T-helper 2 cell (primary cell): ENCODE measurements around the gene LHFPL3.

Experiments used
- DNase-seq, 5 experiments: peaks; one replicate each; pipeline versions ENCODE4 v3.0.0 to v3.0.0-alpha.2; 2012 to 2022

LHFPL3 gene

DNA sequence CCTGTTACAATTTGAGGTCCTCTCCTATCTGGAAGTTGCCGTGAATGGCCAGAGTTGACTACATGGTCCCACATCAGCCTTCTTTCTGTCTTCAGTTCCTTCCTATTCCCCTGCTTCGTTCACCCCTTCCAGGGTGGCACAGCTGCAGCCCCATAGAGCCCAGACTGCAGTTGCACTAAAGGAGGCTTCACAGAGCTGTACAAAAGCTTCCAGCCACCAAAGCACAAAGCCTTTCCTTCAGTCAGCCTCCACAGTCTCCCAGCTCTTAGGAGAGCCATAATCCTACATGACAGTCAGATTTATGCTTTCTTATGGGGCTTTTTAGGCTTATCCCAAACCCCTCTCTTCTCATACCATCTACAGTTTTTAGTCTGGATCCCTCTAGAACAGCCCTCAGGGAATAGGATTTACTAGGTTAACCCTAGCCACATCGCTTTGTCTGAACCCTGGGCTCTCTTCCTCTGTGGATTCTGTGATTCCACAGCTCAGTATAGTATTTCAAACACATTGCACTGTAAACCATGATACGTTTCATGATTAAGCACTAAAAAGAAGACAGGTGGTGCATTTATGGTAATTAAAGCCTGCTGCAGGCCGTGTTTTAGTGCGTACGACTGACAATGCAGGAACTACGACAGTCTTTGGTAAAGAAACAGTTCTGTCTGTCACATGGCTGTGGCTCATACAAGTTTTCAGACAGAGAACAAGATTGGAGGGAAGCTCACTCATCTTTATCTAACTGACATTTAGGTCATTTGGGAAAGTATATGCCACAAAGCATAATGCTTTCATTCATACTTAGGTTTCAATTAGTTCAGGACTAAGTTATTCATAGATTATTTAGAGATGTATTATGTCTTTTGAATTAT is 477.3 kb downstream of the LHFPL3 start:
- no peak for DNase-seq

DNA sequence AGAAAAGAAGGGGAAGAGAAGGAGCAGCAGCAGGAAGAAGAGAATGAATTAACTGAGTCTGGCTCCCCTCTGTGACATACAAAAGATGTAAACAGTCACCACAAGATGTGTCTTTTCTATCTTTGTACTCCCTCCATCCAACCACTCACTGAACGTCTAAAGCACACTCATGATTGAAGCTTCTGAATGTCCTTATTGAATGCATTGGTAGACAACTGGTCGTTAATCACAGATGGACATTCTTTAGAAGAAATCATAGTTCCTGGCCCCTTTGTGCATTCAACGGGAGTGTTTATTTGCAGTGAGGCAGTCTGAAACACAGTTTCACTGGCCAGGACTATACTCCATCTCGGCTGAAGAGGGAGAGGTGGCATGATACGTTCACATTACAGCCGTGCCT is 479.3 kb downstream of the LHFPL3 start:
- DNase-seq: no peak

DNA sequence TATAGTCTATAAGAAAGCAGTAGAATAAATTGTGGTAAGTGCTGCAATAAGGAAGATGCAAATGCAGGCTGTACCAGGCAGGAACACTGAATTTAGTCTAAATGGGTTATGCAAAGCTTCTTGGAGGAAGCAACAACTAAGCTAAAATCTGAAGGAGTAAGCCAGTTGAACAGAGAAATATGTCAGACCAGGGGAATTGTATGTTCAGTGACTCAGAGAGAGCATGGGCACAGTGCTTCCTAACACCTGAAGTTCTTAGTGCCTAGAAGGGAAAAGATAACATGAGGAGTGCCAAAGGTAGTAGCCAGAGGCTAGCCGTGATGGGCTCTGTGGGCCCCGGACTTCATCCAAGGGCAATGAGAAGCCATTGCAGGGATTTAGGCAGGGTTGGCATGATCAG is 481.5 kb downstream of the LHFPL3 start:
- no peak for DNase-seq

DNA sequence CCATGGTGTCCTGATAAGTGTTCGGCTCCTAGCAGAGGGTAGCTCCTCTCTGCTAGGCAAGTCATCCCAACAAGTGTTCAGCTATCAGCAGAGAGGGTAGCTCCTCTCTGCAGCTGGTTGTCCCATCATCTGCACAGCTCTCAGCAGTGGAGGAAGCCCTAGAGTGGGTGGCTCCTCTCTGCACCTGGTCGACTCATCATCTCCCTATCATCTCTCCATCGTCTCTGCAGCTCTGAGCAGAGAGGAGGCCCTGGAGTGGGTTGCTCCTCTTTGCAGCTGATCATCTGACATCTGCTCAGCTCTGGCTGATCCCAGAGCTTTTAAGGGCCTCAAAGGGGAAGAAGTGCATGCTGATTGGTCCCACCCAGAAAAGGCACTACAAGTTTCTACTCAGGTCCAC is 485.7 kb downstream of the LHFPL3 start:
- no peak for DNase-seq

DNA sequence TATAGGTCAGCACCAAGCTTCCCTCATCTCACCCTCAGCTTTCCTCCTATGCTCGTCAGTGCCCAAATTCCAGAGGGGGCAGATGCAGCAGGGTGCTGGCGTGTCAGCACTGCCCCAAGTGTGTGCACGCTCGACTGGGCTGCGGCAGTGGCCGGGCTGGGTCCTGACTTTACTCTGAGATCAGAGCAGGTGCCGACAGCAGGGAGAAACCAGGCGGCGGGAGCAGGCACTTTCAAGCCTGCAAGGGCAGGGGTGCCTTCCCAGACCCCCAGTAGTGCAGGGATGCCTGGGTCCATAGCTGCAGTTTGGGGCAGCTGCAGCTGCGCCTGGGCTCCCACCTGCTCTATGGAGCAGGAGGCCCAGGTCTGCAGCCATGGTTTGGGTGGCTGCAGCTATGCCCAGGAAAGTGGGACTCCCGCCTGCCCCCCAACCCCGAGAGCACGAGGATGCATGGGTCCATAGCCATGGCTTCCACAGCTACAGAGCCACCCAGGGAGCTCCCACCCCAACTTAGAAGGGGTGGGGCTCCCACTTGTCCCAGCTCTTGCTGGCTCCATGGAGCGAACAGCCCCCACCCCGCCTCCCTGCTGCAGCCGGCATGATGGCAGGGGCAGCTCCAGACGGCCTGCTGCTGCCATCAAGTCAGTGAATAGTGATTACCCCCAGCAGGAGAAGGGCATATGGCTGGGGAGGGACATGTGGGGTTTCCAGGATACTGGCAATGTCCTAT is 486.4 kb downstream of the LHFPL3 start:
- DNase-seq: no peak

DNA sequence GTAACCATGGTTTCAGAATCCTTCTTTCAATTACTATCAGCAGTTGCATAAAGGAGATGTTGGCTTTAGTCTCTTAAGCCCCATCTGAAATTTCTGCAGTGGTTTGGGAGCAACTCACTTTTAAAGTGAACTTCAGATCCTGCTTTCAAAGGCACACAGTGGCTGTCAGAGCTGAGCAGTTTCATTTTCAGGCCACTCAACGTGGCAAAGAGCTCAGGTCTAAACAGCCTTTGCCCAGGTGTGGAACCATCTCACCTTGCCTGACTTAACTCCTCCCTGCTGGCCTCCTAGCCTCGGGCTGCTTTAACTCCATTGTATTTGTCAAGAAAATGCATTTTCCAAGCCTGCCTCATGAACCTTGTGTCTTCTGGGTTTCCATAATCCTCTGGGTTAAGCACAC is 488.1 kb downstream of the LHFPL3 start:
- no peak for DNase-seq

DNA sequence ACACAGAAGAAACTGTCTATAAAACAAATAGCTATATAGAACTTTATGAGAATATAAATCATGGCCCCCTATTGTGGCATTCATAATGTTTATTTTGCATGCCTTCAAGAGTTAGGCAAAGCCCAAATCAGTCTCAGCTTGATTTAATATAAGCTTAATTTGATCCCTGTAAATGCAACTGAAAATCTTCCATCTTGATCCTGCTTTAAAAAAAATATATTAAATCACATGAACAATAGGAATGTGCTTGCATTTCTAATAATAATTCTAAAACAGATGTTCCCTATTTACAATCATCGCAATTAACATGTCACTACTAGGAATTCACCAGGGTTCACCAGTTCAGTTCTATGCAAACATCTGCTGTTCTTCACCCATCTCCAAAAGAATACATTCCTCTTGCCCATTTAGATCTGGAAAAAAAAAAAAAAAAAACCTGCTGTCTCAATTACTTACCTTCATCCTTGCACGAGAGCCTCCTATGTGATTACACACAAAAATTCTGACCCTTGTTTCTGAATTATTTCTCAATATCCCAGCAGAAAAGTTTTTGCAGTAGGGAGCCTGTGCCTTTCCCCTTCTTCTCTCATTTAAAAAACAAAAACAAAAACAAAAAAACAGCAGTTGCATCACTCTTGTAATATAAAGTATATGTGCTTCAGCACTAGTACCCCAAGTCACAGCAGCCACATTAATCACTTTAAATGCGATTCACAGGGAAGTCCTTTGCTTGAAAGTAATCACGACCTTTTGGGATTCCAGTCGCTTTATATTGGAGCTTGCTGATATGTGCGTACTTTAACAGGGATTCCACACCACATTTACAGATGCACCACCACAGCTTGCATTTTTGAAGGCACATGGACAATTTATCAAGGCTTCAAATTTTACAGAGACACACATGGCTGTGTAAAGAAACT is 490.8 kb downstream of the LHFPL3 start:
- no peak for DNase-seq

DNA sequence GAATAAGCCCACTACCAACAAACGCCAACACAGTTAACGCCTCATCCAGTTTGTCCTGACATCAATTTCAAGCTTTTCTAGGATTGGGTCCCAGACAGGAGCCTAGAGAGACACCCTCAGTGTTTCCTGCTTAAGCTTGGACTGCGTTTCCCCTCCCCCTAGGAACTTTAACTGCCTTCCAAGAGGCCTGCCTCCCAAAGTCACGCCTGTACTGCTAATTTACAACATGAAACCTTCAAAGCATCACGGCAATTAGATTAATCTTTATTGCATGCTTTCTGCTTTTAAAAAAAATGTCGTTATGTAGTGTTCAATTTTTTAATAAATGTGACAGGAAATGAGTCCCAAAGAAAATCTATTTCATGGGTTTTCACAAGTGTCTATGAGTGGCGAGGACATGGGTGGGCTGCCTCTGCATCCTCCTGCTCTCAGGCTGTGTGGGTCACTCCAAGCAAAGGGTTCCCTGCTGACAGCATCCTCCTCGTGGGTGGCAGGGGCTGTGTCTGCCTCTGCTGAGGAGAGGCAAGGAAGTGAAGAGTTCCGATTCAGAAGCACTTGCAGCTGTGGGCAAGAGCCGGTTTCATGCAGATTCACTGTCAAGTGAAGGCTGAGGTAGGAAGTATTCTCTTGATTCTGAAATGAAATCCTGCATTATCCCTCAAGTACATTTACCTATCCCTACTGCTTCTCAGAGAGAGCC is 492.6 kb downstream of the LHFPL3 start:
- no peak for DNase-seq

DNA sequence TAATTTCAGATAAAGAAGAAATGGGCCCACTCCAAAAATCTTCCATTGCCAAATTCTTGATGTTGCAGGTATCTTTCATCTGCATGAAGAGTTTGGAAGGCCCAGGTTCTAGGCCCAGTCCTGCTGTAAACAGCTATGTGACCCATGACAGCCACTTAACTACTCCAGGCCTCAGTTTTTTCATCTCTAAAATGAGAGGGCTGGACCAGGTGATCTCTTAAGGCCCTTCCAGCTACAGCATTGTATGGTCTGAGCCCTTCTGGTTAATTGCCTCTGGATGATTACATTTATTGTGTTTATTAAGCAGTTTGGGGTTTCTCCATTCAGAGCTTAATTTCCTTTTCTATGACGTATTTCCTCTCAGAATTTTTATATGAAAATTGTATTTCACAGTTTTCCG is 494.8 kb downstream of the LHFPL3 start:
- no peak for DNase-seq

DNA sequence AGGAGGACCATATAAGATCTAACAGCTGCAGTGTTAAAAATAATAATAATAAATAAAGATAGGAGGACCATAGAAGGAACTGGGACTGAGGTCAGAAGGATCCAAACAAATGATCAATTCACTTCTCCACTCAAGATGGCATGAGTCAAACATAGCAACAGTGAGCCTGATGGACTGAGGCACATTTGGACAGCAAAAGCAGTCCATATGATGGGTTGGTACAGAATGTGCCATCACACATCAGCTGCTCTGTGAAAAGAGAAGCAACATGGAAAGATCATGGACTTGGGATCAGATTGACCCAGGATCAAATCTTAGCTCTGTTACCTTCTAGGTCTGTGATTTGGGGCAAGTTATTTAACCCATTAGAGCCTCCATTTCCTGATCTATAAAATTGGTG is 496.7 kb downstream of the LHFPL3 start:
- no peak for DNase-seq

DNA sequence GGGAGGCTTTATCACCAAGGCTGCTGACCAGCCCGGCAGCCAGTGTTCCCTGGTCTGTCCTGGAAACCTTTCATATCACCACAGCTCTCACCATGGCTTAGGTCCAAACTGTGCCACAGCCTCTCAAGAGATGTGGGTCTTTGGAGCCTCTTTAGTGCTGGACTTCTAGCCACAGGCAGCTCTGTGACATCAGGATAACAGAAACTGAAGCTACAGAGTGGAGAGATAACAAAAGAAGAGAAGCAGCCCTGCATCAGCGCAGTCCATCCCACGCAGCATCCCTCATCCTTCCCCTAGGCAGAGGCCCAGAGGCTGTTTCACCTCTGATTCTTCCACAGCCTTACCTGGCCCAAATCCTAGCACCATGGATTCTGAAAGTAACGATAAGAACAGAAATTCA is 497.7 kb downstream of the LHFPL3 start:
- no peak for DNase-seq

DNA sequence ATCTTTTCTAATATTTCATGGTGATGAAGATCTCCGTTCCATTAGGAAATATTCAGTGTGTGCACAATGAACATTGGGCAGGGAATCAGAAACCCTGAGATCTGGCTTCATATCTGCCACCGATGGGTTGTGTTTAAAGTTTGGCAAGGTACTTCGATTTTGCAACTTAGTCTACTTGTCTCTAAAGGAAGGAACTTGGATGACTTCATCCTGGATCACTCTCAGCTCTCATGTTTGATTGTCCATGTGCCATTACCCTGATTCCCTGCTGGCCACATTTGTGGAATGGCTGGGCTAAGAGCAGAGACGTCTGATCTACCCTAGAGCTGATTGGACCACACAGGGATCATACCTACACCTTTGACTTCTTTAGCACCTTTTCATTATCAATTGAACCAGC is 508.6 kb downstream of the LHFPL3 start:
- no peak for DNase-seq

DNA sequence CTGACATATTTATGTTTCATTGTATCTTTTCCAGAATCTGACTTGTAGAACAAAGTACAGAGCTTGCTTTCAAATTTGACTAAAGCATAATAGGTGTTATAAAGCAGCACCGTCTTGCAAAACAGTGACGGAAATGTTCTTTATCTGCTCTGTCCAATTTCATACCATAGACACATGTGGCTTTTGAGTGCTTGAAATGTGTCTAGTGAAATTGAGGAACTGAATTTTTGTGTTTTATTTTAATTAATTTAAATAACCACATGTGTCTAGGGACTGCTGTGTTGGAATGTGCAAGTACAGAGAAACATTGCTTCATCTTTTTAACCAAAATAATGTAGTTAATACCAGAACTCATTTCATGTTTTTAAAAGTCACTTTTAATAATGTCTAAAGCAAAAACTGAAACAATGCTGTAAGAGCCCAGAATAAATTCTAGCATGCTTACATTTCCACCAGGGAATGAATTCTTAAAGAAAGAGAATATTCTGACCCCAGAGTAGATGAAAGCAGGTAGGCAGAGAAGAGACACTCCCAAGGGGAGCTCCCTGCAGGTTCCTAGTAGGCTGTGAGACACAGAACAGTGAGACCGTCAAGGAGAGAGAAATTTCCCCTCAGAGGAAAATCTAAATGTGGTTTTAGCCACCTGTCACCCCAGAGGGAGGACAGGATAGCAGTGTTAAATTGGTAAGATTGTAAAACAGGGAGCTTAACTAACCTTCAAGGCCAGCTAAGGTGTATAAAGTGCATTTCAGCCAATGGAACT is 510.3 kb downstream of the LHFPL3 start:
- no peak for DNase-seq

DNA sequence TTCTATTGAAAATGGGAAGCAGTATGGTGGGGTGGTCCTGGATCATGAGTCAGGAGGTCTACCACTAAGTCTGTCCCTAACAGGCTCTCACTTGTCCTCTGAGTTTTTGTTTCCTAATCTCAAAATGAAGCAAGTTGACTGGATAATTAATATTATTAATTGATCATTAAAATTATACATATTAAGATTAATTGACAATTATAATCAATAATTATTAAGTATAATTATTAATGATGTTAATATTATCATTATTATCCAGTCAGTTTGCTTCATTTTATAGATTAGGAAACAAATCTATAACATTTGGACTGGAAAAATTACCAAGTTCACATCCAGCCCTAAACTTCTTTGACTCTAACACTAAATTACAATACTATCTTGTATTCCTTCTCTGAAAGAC is 511.4 kb downstream of the LHFPL3 start:
- no peak for DNase-seq

DNA sequence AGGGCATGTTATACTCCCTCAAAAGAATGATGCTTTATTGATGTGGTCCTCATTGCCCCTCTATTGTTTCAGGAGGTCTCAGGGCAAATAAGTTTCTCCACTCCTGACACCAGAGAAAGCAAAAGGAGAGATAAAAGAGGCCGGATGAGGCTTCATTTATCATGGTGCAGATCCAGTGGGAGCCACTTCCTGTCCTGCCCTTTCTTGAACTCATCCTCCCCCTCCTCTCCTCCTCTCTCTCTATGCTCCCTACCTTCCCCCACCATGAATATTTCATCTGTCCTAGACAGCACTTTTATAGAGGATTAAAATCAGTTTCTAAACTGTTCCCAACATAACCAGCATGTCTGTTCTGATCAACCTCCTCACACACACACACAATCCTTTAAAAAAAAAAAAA is 513.4 kb downstream of the LHFPL3 start:
- no peak for DNase-seq

DNA sequence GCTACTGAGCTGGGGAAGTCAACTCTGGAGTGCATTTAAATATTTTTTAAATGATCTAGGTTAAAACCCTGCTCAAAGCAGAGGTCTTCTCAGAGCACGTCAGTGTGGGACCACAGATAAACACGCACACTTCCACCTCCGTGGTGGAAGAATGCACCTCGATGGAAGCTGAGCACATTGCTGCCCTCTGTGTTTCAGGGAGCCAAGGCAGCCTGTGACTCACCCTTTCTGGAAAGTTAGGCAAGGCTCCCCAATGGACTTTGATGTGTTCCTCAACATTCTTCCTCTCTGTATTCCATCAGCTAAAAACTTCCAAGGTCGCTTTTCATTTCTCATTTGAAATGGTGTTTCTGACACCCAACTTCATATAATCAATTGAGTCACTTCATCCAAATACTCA is 514.8 kb downstream of the LHFPL3 start:
- DNase-seq: no peak

DNA sequence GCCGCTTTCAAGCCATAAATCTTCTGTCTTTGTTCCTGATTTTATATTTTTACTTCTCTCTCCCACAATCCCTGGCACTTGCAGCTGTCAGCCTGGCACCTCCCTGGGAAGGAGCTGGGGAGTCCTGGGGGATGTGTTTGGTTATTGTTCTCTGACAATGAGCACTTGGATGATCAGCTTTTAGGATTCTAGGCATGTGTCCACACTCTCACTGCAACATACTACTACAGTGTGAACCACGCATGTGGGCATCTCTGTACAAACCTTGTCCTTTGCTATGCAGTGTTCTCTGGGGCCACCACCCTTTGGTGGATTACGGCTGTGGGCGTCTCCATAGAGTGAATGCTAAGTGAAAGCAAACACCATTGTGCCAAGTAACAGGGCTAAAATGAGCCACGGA is 517.2 kb downstream of the LHFPL3 start:
- DNase-seq: no peak

DNA sequence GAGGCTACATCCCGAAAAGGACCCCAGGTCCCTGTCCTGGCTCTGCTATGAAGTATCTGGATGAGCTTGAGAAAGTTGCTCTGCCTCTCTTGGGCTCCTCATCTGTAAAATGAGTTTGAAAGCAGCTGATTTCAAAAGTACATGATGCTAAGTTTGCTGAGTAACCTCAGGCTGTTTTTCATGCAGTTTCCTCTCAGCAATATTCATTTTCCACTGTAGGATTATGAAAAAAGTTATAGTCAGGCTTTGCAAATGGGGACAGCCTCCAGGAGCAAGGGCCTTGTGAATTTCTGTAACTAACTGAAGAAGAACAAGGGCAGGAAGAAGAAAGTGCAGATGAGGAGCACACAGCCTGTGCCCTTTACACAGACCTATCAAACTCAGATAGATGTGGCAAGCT is 518.3 kb downstream of the LHFPL3 start:
- DNase-seq: no peak

DNA sequence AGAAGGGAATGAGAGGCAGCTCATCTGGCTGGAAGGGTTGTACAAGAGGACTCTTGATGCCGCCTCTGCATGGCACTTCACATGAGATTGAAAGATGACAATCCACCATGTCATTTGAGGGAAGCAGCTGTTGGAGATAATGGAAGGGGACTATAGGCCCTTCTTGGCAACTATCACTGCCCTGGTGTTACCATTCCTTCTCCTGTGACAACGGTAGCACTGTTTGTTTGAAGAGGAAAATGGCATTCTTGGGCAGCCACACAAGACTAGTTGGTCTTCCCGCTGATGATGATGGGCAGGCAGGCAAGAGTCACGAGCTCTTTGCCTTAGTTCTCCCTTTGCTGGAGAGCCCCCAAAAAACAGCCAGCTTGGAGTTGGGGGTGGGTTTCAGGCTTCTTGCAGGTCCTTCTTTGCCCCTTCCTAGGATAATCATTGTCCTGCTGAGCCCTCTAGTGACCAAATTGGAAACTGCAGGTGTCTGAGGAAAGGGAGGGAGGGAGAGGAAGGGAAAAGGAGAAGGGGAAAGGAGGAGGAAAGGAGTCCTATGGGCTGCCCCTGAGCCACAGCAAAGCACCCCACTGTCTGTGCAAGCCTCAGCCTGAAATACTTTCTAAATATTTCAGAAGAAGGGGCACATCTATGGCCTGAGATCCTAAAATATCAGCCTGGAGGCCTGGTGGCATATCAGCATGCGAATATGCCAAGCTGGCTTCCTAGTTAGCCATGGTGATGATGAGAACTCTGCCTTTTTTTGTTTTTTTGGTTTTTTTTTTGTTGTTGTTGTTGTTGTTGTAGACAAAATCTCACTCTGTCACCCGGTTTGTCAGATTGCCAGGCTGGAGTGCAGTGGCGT is 520.0 kb downstream of the LHFPL3 start:
- peak in 3 of 5 experiments; percentile 11 to 15 (median 12) for DNase-seq

DNA sequence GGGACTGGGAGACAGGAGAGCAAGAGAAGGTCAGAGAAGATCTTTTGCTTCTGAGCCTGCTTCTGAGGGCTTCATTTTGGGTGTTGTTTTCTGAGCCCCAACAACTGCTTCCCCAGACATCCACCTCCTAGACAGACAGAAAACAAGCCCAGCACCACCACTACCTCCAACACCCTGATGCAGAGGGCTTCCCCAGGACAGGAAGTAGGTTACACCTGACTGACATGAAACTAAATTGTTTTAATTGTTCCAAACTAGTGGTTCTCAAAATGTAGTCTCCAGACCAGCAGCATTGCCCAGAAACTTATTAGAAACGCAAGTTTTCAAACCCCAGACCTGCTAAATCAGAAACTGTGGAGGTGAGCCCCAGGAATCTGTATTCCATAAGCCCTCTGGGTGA is 522.0 kb downstream of the LHFPL3 start:
- no peak for DNase-seq

DNA sequence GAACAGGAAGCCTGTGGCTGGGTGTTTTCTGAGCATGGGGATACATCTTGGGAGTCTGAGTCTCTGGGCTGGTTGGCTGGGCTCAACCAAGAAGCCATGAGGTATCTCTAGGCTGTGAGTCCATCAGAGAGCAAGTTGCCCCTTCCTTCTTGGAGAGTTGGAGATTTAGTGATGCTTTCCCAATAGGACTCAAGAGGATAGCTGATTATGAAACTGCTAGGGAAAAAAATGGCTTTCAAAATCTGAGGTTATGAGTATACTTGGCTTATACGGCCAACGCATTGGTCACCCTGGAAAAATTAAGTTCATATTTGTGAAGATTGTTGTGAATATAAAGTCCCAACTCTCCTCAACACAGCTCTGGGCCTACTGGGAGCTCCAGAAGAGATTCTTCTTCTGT is 522.9 kb downstream of the LHFPL3 start:
- no peak for DNase-seq
